GM18505 (cell line): ENCODE data around the gene HOXA1.
"Not testable (repeated sequence)": the region's sequence is repeated elsewhere in the genome, so short reads cannot be mapped to it uniquely, and the experiment has no call there.

Source experiments
- ATAC-seq: cut with Tn5 transposase; IDR thresholded peaks from one replicate; pipeline ENCODE4 v1.9.1; 2021; ENCODE audit not compliant: unreplicated experiment
- POLR2A ChIP-seq: IDR thresholded peaks from 4 replicates; pipeline ENCODE4 v1.6.1; 2011; ENCODE audit warnings: borderline replicate concordance; ENCODE audit not compliant: insufficient read depth, insufficient read length; ENCODE audit errors: extremely low read depth

Gene HOXA1

DNA sequence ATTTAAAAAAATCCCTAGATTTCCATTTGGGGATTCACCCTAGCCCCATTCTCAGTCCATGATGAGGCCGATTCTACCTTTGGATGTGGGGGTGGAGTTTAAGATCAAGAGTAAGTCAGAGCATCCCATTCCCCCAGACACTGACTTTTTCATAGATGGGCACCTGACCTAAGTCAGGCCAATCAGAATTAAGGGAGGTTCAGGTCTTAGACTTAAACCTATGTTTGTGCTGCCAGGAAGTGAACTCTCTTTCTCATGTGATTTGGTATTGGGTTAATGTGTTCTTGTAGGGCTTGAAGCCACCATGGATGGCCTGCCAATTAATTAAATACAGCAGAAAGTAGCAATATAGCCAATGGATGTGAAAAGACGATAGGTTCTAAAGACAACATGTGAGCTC, 30.1 kb downstream of the HOXA1 start:
- TF ChIP-seq POLR2A: no peak
- no peak for ATAC-seq

DNA sequence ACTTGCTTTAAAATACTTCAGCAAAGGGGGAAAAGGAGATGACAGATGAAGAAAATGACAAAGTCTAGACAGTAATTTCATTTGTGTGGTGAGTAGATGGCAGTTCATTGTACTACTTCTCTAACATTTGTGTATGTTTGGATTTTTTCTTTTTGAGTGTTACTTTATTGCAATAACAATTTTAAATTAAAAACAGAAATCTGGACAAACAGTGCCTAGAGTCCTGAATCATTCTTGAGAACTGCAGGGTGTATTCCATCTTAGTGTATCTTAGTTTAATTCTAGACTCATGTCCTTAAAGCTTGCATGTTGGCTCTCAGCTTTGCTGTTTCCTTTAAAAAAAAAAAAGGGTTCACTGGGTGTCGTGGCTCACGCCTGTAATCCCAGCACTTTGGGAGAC, 31.1 kb downstream of the HOXA1 start:
- no peak for ATAC-seq
- no peak for TF ChIP-seq POLR2A

DNA sequence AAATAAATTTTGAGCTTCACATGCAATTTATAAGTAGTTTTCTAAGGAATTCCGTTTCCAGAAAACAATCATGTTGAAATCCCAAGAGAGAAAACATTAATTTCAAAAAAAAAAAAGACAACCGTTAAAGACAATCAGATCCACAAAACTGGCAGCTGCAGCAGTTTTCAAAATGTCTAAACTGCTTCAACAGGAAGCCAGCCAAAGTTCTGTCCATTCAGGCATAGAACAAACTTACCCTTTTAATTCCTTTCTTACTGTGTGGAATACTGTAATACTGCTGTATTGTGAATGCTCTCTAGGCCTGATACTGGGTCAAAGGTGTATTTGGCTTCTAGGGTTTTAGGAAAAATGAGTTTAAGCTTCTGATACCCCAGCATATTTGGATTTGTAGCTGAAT, 31.6 kb downstream of the HOXA1 start:
- ATAC-seq: no peak
- TF ChIP-seq POLR2A: no peak

DNA sequence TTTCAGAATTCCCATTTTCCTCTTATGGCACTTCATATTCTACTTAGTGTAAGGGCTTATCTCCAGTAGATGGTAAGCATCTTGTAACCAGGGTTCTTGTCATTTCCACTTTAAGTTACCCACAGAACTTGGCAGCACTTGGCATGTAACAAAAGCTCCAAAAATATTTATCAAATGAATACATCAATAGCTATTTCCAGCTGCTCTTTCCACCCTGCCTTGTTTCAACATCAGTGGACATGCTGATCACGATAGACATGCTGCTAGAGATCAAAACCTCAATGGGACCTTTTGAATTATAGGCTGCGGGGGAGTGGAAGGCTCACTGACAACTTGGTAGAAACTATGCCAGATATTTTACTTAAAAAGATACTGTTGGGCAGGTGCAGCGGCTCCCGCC, 32.9 kb downstream of the HOXA1 start:
- no peak for TF ChIP-seq POLR2A
- no peak for ATAC-seq

DNA sequence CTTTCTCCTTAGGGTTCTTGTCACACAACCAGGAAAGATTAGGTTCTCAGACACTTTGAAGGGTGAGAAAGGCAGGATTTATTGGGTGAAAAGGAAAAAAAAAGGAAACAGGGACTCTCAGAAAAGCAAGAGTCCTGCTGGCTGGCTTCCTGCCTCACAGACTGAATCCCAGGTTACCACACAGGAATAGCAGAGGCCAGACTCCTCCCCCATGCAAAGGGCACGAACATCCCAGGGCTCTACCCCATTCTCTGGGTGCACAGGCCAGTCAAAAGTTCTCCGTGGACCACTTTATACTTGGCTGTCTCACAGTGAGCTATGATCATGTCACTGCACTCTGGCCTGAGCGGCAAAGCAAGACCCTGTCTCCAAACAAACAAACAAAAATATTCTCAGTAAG, 42.6 kb downstream of the HOXA1 start:
- no peak for ATAC-seq
- TF ChIP-seq POLR2A: no peak

DNA sequence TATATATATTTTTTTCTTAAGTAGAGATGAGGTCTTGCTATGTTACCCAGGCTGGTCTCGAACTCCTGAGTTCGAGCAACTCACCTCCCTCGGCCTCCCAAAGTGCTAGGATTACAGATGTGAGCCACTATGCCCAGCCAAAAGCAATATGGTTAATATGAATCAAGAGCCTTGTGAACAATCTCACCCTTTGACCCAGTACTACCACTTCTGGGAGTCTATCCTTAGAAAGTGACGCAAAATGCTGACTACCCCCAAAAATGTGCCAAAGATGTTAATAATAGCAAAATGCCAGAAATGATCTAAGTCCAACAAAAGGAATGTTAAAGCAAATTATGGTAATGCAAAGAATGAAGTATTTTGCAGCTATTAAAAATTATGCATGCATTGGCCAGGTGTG, 44.3 kb downstream of the HOXA1 start:
- TF ChIP-seq POLR2A: no peak
- no peak for ATAC-seq

DNA sequence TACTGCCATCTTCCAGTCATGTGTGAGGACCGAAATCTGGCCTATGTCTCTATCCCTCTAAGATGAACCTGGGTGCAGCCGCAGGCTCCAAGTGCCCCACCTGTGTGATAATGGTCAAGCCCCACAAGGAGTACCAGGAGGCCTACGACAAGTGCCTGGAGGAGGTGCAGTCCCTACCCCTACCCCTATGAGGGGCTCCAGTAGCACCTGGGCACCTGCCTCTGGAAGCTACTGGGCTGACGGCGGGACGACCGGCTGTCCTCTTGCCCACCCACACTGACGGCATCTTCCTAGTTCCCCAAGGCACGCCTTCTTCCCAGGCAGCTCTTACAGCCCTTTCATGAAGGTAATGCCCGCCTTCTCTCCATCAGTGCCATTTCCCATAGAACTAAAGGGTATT, 47.4 kb downstream of the HOXA1 start:
- TF ChIP-seq POLR2A: no peak
- ATAC-seq: no peak

DNA sequence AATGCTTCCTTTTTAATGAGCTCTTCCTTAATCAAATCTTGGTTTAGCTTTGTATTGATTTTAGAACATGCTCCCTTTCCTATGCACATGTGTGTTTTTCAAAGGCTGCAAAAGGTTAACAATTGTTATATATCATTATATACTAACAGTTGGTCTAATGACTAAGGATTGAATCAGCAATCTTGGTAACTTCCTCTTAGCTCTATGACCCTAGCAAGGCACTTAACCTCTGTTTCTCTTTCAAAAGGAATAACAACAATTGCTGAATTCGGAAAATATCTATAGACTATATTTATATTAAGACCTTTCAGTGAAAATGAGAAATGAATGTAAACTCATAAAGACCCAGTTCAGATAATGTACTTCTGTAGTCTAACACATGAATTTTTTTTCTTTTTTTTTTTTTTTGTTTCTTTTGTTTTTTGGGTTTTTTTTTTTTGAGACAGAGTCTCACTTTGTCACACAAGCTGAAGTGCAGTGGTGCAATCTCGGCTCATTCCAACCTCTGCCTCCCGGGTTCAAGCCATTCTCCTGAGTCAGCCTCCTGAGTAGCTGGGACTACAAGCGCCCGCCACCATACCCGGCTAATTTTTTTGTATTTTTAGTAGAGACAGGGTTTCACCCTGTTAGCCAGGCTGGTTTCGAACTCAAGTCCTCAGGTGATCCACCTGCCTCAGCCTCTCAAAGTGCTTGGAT, 48.8 kb downstream of the HOXA1 start:
- ATAC-seq: no peak
- no peak for TF ChIP-seq POLR2A

DNA sequence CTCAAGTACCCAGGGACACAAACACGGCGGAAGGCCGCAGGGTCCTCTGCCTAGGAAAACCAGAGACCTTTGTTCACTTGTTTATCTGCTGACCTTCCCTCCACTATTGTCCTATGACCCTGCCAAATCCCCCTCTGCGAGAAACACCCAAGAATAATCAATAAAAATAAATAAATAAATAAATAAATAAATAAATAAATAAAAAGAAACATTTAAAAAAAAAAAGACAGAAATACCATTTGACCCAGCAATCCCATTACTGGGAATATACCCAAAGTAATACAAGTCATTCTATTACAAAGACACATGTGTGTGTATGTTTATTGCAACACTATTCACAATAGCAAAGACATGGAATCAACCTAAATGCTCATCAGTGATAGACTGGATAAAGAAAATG, 49.8 kb downstream of the HOXA1 start:
- ATAC-seq: not testable (repeated sequence)

DNA sequence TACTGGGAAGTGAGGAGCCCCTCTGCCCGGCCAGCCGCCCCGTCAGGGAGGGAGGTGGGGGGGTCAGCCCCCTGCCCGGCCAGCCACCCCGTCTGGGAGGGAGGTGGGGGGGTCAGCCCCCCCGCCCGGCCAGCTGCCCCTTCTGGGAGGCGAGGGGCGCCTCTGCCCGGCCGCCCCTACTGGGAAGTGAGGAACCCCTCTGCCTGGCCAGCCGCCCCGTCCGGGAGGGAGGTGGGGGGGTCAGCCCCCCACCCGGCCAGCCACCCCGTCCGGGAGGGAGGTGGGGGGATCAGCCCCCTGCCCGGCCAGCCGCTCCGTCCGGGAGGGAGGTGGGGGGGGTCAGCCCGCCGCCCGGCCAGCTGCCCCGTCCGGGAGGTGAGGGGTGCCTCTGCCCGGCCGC, 50.7 kb downstream of the HOXA1 start:
- ATAC-seq: not testable (repeated sequence)
